Activated T-cell treated with anti-CD3 and anti-CD28 coated beads for 24 hours (primary cell): ENCODE measurements around the gene LGI1.

ENCODE experiments used
- DNase-seq: peaks from one replicate; pipeline ENCODE4 v3.0.0-alpha.2; 2020; ENCODE audit warnings: low read depth

The LGI1 gene

GRCh38 chr10:93755443-93756116 lies 2.2 kb upstream of the LGI1 start:
- no peak for DNase-seq

DNA sequence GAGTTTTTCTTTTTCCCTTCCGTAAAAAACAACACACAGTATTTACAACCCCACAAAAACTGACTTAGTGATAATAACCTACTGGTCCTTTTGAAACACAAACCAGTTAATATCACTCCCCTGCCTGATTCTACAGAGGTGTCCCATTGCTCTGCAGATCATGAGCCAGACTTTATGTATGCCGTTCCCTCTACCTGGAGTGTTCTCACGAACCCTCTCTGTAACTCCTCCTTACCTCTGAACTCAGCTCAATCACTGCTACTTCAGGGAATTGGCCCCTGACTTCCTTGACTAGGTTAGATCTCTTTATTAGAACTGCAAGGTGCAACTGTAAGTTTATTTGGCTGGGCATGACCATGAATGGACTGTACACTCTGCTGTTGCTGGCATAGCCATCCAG lies 1.6 kb upstream of the LGI1 start:
- DNase-seq, result no peak

- DNase-seq, result no peak
Observed at GRCh38 chr10:93757136-93757535, 600 bp upstream of the LGI1 start.

DNA sequence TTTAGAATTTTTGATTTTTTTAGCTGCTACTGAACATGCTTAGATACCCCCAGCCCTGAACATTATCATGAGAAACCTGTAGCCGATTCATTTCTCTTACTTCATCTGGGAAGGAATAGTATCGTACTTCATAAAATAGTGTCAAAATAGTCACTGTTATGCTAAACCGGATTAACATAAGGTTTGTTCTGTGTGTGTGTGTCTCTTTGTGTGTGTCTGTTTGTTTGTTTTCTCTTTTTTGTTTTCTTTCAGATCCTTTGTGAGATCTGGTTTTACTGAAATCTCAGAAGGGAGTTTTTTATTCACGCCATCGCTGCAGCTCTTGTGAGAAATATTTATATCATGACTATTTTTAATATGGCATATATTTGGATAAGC lies 761 bp downstream of the LGI1 start:
- DNase-seq, result no peak

DNA sequence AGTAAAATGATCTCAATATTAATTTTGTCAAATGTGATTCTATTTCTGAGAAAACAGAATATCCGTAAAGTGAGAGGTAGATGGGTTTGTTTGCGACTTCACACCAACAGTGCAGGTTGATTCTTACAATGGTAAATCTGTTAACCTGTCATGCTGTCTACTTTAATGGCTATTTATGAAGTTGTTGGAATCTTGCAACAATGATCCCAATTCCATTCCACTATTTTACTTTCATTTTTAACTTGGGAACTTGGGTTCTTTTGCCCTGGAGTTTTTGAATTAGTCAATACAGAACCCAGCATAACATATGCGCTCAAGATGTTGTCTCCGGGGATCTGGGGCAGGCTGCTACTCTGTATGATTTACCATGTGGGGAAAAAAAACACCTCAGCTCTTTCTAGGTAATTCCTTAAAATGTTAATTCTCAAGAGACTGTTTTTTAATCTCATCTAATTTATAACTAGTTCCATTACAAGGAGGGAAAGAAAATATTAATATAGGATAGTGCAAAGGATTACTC lies 1.2 kb downstream of the LGI1 start:
- no peak for DNase-seq

GRCh38 chr10:93760490-93760889 lies 2.8 kb downstream of the LGI1 start:
- DNase-seq, result no peak

- DNase-seq, result no peak
Observed at GRCh38 chr10:93762979-93763391, 5.2 kb downstream of the LGI1 start.

GRCh38 chr10:93766918-93767317 lies 9.2 kb downstream of the LGI1 start:
- no peak for DNase-seq

- no peak for DNase-seq
Observed at GRCh38 chr10:93767724-93768399, 10.1 kb downstream of the LGI1 start.

DNA sequence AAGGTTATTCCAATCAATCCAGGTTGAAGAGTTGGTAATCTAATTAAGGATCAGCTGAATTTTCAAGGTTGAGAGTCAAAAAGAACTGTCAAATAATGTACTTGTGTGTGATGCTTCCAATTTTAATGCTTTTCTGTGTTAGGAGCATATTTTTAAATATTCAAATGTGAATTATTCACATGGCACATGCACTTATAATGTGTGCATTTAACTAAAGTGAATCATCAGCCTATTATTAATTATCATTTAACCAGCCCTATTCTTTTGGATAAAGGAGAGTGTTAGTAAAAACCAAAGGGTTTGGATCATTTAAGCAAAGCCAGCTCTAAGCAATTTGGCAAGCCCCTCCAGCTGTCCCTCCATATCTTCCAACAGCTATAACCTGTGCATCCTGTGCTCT lies 11.2 kb downstream of the LGI1 start:
- DNase-seq, result no peak

DNA sequence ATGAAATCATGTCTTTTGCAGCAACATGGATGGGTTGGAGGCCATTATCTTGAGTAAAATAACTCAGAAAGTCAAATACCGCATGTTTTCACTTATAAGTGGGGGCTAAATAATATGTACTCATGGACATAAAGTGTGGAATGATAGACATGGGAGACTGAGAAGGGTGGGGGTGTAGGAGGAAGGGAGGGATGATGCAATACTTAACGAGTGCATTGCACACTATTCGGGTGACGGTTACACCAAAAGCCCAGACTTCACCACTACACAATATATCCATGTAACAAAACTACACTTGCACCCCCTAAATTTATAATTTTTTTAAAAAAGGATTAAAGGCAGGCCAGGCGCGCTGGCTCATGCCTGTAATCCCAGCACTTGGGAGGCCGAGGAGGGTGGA lies 13.6 kb downstream of the LGI1 start:
- no peak for DNase-seq

GRCh38 chr10:93773120-93773519 lies 15.4 kb downstream of the LGI1 start:
- DNase-seq, result no peak

DNA sequence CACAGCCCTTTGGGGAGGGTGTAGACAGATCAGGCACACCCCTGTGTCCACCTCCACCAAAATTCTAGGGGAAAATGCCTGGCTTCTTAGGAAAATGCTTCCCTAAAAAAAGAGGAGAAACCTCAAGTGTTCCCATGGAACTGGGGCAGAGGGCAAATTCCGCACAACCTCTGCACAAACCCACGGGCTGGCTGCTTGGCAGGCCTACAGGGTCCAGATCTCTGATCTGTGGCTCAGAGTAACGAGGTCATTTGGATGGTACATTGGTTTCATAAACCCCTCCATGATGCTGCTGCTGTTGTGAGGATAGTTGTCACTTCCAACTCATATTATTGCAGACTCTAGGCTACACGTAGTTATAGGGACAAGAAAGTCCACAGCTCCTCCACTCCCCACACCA lies 16.0 kb downstream of the LGI1 start:
- DNase-seq, result no peak

DNA sequence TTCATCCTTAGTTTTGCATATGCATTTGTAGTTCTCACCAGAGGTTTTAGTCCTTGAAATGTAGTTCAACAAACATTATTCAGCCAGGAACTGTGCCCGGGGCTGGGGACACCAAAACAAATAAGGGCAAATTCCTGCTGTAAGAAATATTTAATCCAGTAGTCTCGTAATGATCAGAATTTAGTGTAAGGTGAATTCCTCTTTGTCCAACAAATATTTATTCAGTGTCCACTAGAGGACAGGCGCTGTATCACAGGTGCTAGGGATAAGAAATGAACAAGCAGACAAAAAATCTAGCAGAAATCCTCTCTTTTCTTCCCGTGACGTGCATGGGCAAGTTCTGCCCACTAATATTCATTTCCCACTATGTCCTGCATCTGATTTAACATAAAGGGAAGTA lies 17.6 kb downstream of the LGI1 start:
- no peak for DNase-seq

GRCh38 chr10:93777092-93777491 lies 19.4 kb downstream of the LGI1 start:
- no peak for DNase-seq

GRCh38 chr10:93784059-93784458 lies 26.3 kb downstream of the LGI1 start:
- DNase-seq, result no peak

- DNase-seq, result no peak
Observed at GRCh38 chr10:93788413-93789208, 30.9 kb downstream of the LGI1 start.

DNA sequence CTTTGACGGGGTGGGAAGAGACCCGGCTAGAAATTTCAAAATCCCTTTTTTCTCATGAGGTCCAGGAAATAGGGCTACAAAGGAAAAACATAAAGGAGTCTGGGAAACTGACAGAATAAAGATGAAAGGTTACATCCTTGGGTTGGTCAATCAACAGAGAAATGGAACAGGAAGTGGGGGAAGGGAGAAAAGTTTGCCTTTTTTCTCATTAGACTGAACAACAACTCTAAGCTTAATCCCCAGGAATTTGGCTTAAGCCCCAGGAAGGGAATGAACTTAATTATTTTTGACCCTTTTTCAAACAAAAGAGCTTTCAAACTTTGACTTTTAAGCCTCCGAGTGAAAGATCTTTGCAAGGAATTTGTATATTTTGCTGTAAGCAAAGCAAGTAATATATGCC lies 32.7 kb downstream of the LGI1 start:
- no peak for DNase-seq

DNA sequence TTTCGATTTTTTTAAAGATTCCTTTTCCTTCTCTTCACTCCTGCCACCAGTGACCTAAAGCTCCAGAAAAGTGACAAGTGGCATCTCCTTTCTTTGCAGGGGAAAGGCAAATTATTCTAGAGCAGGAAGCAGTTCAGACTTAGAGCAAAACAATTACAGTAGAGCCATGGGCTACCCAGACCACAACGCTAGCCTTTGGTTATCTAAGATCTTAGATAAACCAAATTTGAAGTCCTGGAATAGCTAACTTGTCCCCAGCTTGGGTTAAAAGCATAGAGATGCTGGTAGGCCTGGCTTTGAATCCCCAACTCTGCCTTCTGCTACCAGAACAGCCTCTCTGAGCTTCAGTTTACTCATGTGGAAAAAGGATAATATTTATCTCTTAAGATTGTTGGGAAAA lies 38.4 kb downstream of the LGI1 start:
- no peak for DNase-seq

GRCh38 chr10:93797825-93798224 lies 40.1 kb downstream of the LGI1 start:
- DNase-seq, result no peak

- no peak for DNase-seq
Observed at GRCh38 chr10:93799155-93799708, 41.5 kb downstream of the LGI1 start.

DNA sequence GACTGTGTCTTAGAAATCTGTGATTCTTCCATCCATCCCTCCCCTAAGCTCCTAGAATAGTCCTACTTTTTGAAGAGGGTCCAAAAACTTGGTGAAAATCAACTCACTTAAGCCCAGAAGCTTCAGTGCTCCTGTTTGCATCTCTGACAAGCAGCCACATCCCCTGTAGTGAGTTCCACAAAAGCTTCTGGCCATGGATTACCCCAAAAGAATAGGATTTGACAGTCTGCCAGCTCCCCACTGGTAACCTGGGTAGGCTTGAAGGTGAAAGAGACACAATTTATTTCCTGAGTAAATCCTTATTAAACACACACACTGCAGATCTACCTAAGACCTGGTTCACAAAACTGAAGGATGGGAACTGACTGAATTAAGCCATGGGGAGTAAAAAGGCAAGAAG lies 46.5 kb downstream of the LGI1 start:
- DNase-seq, result no peak

GRCh38 chr10:93806903-93807302 lies 49.2 kb downstream of the LGI1 start:
- no peak for DNase-seq
